GM23338 (cell line): Measurements from ENCODE around the gene SLC45A1. TPM values are rescaled to one million over a fixed set of nuclear protein-coding genes. Genes with fewer than 3 reads are reported as not detected.

Experiments
- ATAC-seq: fragments of 200-7000 bp; cut with Tn5 transposase; 3 replicates; pipeline ENCODE4 v1.9.1; 2020
- DNase-seq: peaks from one replicate; pipeline ENCODE4 v3.0.0-alpha.2; 2015; ENCODE audit warnings: low spot score
- H2AFZ ChIP-seq: fragments of 200-600 bp; sonication (generic); 2 replicates; pipeline ENCODE4 v1.8.0; 2016; ENCODE audit warnings: antibody characterized with exemption, mild to moderate bottlenecking, moderate library complexity
- H3F3A ChIP-seq: fragments of 200-600 bp; sonication (generic); replicated peaks from 2 replicates; pipeline ENCODE4 v1.8.0; 2017; ENCODE audit warnings: antibody characterized with exemption, mixed run types, low read depth
- H3K27ac ChIP-seq: fragments of 200-600 bp; sonication (generic); 2 replicates; pipeline ENCODE4 v1.6.1; 2016; ENCODE audit warnings: low read depth
- H3K27me3 ChIP-seq: fragments of 200-600 bp; sonication (generic); 2 replicates; pipeline ENCODE4 v1.8.0; 2016; ENCODE audit warnings: mild to moderate bottlenecking, mixed run types, moderate library complexity; ENCODE audit not compliant: insufficient read depth
- H3K36me3 ChIP-seq: fragments of 200-600 bp; sonication (generic); 2 replicates; pipeline ENCODE4 v1.8.0; 2016; ENCODE audit warnings: mild to moderate bottlenecking; ENCODE audit not compliant: insufficient read depth
- H3K4me1 ChIP-seq: fragments of 200-600 bp; sonication (generic); 2 replicates; pipeline ENCODE4 v1.8.0; 2016; ENCODE audit warnings: mild to moderate bottlenecking, moderate library complexity; ENCODE audit not compliant: insufficient read depth
- H3K4me2 ChIP-seq: fragments of 200-600 bp; sonication (generic); 2 replicates; pipeline ENCODE4 v1.7.1; 2017; ENCODE audit warnings: mixed run types
- H3K4me3 ChIP-seq: fragments of 200-600 bp; sonication (generic); 2 replicates; pipeline ENCODE4 v1.6.1; 2016; ENCODE audit warnings: mixed run types
- H3K79me2 ChIP-seq: fragments of 200-600 bp; sonication (generic); replicated peaks from 2 replicates; pipeline ENCODE4 v1.8.0; 2017; ENCODE audit warnings: mild to moderate bottlenecking; ENCODE audit not compliant: insufficient read depth
- H3K9me2 ChIP-seq: fragments of 200-600 bp; sonication (generic); 2 replicates; pipeline ENCODE4 v1.8.0; 2017; ENCODE audit not compliant: insufficient read depth
- H4K20me1 ChIP-seq: fragments of 200-600 bp; sonication (generic); replicated peaks from 2 replicates; pipeline ENCODE4 v1.8.0; 2017; ENCODE audit warnings: mild to moderate bottlenecking; ENCODE audit not compliant: insufficient read depth
- H3K27ac Mint-ChIP-seq: 2 replicates; pipeline ENCODE4 v1.8.0; 2020; ENCODE audit warnings: inconsistent platforms, mild to moderate bottlenecking, moderate library complexity, mixed read lengths
- H3K27me3 Mint-ChIP-seq: 3 replicates; pipeline ENCODE4 v1.8.0; 2022; ENCODE audit warnings: low read depth, mild to moderate bottlenecking, moderate library complexity, mixed read lengths, inconsistent platforms; ENCODE audit not compliant: insufficient read depth, poor library complexity
- H3K36me3 Mint-ChIP-seq: 3 replicates; pipeline ENCODE4 v1.8.0; 2021; ENCODE audit warnings: low read depth, mild to moderate bottlenecking, inconsistent platforms, moderate library complexity, mixed read lengths
- H3K4me1 Mint-ChIP-seq: 3 replicates; pipeline ENCODE4 v1.8.0; 2020; ENCODE audit warnings: mild to moderate bottlenecking, inconsistent platforms, mixed read lengths
- H3K4me3 Mint-ChIP-seq: 3 replicates; pipeline ENCODE4 v1.8.0; 2021; ENCODE audit warnings: moderate library complexity, mild to moderate bottlenecking, inconsistent platforms, mixed read lengths
- H3K9me3 Mint-ChIP-seq: 3 replicates; pipeline ENCODE4 v1.8.0; 2020; ENCODE audit warnings: moderate library complexity, mild to moderate bottlenecking, inconsistent platforms, mixed read lengths
- CREB1 ChIP-seq: fragments of 250-450 bp; sonication (Bioruptor Pico); IDR thresholded peaks from 2 replicates; pipeline ENCODE4 v1.5.0; 2020; ENCODE audit warnings: low read depth, mild to moderate bottlenecking, moderate library complexity
- EZH2 ChIP-seq: fragments of 200-600 bp; sonication (generic); IDR thresholded peaks from one replicate; pipeline ENCODE4 v1.8.0; 2017; ENCODE audit warnings: antibody characterized with exemption, mild to moderate bottlenecking, low read depth; ENCODE audit not compliant: unreplicated experiment
- EZH2phosphoT487 ChIP-seq: fragments of 200-600 bp; sonication (generic); IDR thresholded peaks from one replicate; pipeline ENCODE4 v1.8.1; 2018; ENCODE audit warnings: antibody characterized with exemption; ENCODE audit not compliant: unreplicated experiment
- JUNB ChIP-seq: IDR thresholded peaks from one replicate; pipeline ENCODE4 v1.6.1; 2016; ENCODE audit warnings: antibody characterized with exemption; ENCODE audit not compliant: unreplicated experiment
- NANOG ChIP-seq: IDR thresholded peaks from 2 replicates; pipeline ENCODE4 v1.6.1; 2016; ENCODE audit warnings: antibody characterized with exemption, borderline replicate concordance
- POLR2AphosphoS5 ChIP-seq: IDR thresholded peaks from 2 replicates; pipeline ENCODE4 v1.6.1; 2016; ENCODE audit warnings: antibody characterized with exemption, low read depth
- polyA plus RNA-seq: library from polyadenylated mRNA; unstranded; fragments of >200 nt; fragmentation: Nextera tagmentation; extraction: Ambion mirVana; gene quantifications from 2 replicates; pipeline ENCODE4 v1.2.1, GENCODE V29; 2016
- total RNA-seq: library from RNA; depleted of rRNA; stranded (reverse); fragments of >200 nt; shearing (Covaris generic); gene quantifications from 2 replicates; pipeline ENCODE4 v1.2.3, GENCODE V29; 2014
- TF ChIP-seq, protein P1 (sequence below), 2 experiments: fragments of 200-600 bp in 1 of 2; sonication (generic) in 1 of 2; conservative IDR thresholded peaks; 2 replicates each; pipeline versions ENCODE4 v1.5.1 to v1.6.1; 2016 to 2017; ENCODE audit warnings: antibody characterized with exemption in 2 of 2, low read depth in 2 of 2, mild to moderate bottlenecking in 2 of 2, moderate library complexity in 1 of 2
- TF ChIP-seq, protein P2 (sequence below): IDR thresholded peaks from one replicate; pipeline ENCODE4 v1.6.1; 2018; ENCODE audit warnings: antibody characterized with exemption; ENCODE audit not compliant: unreplicated experiment
- TF ChIP-seq, protein P3 (sequence below): fragments of 250-450 bp; sonication (Bioruptor Pico); IDR thresholded peaks from 2 replicates; pipeline ENCODE4 v1.5.0; 2020; ENCODE audit warnings: mild to moderate bottlenecking, moderate library complexity

SLC45A1 gene
- total and polyA plus RNA-seq, 2 experiments from 2014 or later, result 1.3 to 2.3 TPM

DNA sequence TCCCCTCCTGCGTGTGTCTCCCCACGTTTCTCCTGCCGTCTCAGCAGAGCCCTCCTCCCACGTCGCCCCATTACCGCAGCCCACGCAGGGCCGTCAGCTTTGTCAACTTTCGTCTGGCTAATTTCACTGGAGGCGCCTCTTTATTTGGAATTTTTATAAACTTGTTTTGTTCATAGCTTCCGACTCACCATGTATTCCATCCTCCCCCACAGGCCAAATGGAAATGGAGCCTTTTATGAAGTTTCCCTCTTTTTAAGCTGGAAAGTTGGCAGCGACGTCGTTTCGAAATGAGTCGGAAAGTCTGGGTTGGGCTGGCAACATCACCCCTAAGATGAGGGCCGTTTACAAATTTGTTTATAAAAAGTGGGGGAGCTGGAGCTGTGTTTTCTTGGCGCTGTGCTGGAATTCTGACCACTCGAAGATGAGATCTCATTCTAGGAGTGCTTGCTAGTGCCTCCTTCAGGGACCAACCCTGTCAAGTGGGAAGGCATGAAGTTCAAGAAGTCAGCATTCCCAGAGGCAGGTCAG is 23.7 kb upstream of the SLC45A1 start:
- no peak overlapping the region for H3K27ac ChIP-seq
- H2AFZ ChIP-seq, result 0 out of 2 replicates have a peak overlapping the region, but pooled peaks have one; percentile 61
- H3K4me3 Mint-ChIP-seq, result no peak overlapping the region
- no peaks in the 10 kb centered on the region for H3K79me2 ChIP-seq
- no peaks in the 10 kb centered on the region for H3K27me3 Mint-ChIP-seq
- H3K4me1 Mint-ChIP-seq, result peaks cover 3% of the 10 kb centered on the region; the same call in 1 of the 3 replicates
- H4K20me1 ChIP-seq, result no peaks in the 10 kb centered on the region
- H3F3A ChIP-seq, result no peaks in the 10 kb centered on the region
- H3K4me1 ChIP-seq, result no peaks in the 10 kb centered on the region; the same call in 1 of the 2 replicates
- no peaks in the 10 kb centered on the region for H3K9me2 ChIP-seq
- H3K36me3 Mint-ChIP-seq, result no peaks in the 10 kb centered on the region
- no peak overlapping the region for H3K4me2 ChIP-seq
- H3K9me3 Mint-ChIP-seq, result no peaks in the 10 kb centered on the region
- DNase-seq (no peak), ATAC-seq (no peak)
- H3K4me3 ChIP-seq, result no peak overlapping the region
- no peak overlapping the region for H3K27ac Mint-ChIP-seq
- TF ChIP-seq NANOG, result no peak
- H3K27me3 ChIP-seq, result no peaks in the 10 kb centered on the region
- H3K36me3 ChIP-seq, result no peaks in the 10 kb centered on the region

DNA sequence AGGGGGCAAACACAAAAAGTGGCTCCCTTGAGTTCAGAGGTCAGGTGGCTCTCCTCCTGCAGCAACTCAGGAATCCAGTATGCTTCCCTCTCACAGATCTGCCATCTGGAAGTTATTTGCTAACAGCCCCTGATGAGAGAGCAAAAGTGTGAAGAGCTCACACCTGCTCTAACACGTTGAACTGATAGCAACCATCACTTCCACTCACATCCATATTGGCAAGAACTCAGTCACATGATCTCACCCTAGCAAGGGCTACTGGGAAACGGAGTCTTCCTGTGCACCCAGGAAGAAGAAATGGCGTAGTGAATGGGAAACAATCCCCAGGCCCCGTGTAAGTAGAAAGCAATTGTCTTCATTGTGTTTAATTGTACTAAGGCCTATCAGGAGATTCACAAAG is 20.7 kb upstream of the SLC45A1 start:
- no peak overlapping the region for H3K4me3 Mint-ChIP-seq
- no peak for TF ChIP-seq EZH2phosphoT487
- TF ChIP-seq POLR2AphosphoS5, result no peak
- no peak for TF ChIP-seq NANOG
- TF ChIP-seq JUNB, result no peak
- TF ChIP-seq, protein P1, sequence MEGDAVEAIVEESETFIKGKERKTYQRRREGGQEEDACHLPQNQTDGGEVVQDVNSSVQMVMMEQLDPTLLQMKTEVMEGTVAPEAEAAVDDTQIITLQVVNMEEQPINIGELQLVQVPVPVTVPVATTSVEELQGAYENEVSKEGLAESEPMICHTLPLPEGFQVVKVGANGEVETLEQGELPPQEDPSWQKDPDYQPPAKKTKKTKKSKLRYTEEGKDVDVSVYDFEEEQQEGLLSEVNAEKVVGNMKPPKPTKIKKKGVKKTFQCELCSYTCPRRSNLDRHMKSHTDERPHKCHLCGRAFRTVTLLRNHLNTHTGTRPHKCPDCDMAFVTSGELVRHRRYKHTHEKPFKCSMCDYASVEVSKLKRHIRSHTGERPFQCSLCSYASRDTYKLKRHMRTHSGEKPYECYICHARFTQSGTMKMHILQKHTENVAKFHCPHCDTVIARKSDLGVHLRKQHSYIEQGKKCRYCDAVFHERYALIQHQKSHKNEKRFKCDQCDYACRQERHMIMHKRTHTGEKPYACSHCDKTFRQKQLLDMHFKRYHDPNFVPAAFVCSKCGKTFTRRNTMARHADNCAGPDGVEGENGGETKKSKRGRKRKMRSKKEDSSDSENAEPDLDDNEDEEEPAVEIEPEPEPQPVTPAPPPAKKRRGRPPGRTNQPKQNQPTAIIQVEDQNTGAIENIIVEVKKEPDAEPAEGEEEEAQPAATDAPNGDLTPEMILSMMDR (conservative IDR thresholded peaks at IDR 0.05; ENCODE audit: low read depth in 2 of 2), result no peak
- TF ChIP-seq CREB1 (CRISPR knock-in tag), result no peak
- no peak for TF ChIP-seq EZH2
- TF ChIP-seq, protein P2, sequence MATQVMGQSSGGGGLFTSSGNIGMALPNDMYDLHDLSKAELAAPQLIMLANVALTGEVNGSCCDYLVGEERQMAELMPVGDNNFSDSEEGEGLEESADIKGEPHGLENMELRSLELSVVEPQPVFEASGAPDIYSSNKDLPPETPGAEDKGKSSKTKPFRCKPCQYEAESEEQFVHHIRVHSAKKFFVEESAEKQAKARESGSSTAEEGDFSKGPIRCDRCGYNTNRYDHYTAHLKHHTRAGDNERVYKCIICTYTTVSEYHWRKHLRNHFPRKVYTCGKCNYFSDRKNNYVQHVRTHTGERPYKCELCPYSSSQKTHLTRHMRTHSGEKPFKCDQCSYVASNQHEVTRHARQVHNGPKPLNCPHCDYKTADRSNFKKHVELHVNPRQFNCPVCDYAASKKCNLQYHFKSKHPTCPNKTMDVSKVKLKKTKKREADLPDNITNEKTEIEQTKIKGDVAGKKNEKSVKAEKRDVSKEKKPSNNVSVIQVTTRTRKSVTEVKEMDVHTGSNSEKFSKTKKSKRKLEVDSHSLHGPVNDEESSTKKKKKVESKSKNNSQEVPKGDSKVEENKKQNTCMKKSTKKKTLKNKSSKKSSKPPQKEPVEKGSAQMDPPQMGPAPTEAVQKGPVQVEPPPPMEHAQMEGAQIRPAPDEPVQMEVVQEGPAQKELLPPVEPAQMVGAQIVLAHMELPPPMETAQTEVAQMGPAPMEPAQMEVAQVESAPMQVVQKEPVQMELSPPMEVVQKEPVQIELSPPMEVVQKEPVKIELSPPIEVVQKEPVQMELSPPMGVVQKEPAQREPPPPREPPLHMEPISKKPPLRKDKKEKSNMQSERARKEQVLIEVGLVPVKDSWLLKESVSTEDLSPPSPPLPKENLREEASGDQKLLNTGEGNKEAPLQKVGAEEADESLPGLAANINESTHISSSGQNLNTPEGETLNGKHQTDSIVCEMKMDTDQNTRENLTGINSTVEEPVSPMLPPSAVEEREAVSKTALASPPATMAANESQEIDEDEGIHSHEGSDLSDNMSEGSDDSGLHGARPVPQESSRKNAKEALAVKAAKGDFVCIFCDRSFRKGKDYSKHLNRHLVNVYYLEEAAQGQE, result no peak
- TF ChIP-seq, protein P3, sequence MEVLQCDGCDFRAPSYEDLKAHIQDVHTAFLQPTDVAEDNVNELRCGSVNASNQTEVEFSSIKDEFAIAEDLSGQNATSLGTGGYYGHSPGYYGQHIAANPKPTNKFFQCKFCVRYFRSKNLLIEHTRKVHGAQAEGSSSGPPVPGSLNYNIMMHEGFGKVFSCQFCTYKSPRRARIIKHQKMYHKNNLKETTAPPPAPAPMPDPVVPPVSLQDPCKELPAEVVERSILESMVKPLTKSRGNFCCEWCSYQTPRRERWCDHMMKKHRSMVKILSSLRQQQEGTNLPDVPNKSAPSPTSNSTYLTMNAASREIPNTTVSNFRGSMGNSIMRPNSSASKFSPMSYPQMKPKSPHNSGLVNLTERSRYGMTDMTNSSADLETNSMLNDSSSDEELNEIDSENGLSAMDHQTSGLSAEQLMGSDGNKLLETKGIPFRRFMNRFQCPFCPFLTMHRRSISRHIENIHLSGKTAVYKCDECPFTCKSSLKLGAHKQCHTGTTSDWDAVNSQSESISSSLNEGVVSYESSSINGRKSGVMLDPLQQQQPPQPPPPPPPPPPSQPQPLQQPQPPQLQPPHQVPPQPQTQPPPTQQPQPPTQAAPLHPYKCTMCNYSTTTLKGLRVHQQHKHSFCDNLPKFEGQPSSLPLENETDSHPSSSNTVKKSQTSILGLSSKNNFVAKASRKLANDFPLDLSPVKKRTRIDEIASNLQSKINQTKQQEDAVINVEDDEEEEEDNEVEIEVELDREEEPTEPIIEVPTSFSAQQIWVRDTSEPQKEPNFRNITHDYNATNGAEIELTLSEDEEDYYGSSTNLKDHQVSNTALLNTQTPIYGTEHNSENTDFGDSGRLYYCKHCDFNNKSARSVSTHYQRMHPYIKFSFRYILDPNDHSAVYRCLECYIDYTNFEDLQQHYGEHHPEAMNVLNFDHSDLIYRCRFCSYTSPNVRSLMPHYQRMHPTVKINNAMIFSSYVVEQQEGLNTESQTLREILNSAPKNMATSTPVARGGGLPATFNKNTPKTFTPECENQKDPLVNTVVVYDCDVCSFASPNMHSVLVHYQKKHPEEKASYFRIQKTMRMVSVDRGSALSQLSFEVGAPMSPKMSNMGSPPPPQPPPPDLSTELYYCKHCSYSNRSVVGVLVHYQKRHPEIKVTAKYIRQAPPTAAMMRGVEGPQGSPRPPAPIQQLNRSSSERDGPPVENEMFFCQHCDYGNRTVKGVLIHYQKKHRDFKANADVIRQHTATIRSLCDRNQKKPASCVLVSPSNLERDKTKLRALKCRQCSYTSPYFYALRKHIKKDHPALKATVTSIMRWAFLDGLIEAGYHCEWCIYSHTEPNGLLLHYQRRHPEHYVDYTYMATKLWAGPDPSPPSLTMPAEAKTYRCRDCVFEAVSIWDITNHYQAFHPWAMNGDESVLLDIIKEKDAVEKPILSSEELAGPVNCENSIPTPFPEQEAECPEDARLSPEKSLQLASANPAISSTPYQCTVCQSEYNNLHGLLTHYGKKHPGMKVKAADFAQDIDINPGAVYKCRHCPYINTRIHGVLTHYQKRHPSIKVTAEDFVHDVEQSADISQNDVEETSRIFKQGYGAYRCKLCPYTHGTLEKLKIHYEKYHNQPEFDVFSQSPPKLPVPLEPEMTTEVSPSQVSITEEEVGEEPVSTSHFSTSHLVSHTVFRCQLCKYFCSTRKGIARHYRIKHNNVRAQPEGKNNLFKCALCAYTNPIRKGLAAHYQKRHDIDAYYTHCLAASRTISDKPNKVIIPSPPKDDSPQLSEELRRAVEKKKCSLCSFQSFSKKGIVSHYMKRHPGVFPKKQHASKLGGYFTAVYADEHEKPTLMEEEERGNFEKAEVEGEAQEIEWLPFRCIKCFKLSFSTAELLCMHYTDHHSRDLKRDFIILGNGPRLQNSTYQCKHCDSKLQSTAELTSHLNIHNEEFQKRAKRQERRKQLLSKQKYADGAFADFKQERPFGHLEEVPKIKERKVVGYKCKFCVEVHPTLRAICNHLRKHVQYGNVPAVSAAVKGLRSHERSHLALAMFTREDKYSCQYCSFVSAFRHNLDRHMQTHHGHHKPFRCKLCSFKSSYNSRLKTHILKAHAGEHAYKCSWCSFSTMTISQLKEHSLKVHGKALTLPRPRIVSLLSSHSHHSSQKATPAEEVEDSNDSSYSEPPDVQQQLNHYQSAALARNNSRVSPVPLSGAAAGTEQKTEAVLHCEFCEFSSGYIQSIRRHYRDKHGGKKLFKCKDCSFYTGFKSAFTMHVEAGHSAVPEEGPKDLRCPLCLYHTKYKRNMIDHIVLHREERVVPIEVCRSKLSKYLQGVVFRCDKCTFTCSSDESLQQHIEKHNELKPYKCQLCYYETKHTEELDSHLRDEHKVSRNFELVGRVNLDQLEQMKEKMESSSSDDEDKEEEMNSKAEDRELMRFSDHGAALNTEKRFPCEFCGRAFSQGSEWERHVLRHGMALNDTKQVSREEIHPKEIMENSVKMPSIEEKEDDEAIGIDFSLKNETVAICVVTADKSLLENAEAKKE, result no peak

More for the DNA sequence above, 20.7 kb upstream of the SLC45A1 start:
- Histone ChIP-seq H3K4me2 (no peak overlapping the region), H3F3A (no peaks in the 10 kb centered on the region), H2AFZ (peak overlapping the region; percentile 74; the same call in 1 of the 2 replicates), H4K20me1 (no peaks in the 10 kb centered on the region), H3K36me3 (no peaks in the 10 kb centered on the region), H3K27ac (no peak overlapping the region), H3K4me3 (no peak overlapping the region), H3K4me1 (peaks cover 4% of the 10 kb centered on the region), H3K79me2 (no peaks in the 10 kb centered on the region), H3K27me3 (no peaks in the 10 kb centered on the region), H3K9me2 (no peaks in the 10 kb centered on the region)
- Mint-ChIP-seq H3K27ac (no peak overlapping the region), H3K9me3 (no peaks in the 10 kb centered on the region), H3K4me1 (peaks cover 12% of the 10 kb centered on the region), H3K36me3 (no peaks in the 10 kb centered on the region), H3K27me3 (peaks cover 3% of the 10 kb centered on the region)
- no peak for DNase-seq
- no peak for ATAC-seq
